VCaP (cell line): ENCODE results near the gene DCLK3.

Experiments used
- H3K27ac ChIP-seq: fragments of 450-650 bp; 2 replicates; pipeline ENCODE4 v1.5.1; 2017
- TF ChIP-seq, protein P1 (sequence below): fragments of 450-650 bp; conservative IDR thresholded peaks from 2 replicates; pipeline ENCODE4 v1.5.1; 2017; ENCODE audit warnings: mild to moderate bottlenecking, moderate library complexity

DCLK3 gene

DNA sequence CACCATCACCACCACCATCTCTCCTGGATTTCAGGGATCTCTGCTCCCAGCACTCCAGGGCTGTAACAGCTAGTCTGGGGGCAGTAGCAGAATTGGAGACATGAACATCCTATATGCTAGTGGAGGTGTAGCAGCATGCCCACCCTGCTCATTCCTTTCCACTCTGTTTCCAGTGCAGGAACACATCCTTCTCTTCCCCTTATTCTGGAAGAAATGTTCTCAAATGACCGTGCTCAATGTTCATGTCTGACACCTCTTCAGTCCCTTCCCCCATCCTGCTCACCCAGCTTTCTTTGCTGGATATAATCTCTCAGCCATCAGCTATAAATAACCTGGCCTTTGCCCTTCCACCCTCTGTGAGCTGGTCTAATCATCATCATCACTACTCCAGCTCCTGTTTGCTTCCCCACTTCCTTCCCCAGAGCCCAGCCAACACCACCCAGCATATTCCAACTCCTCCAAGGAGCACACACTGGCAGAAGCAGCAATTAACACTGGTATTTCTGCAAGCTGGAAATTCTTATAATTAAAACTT is 31.1 kb downstream of the DCLK3 start:
- peak overlapping the region; percentile 62 for H3K27ac ChIP-seq

DNA sequence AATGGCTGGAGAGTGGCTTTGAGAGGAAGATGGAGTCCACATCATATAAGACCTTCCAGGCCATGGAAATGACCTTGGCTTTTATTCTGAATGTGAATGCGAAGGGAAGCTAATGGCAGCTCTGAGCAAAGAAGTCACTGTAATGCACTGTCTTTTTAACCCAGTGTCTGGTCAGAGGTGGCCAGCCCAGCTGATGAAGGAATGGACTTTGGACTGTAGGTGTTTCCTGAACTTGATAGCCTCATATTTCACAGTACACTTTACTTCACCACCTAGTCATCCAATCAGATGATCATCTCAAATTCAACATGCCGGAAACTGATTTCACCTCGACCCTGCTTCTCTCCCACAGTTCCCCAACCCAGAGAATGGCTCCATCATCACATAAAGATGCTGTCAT is 33.4 kb downstream of the DCLK3 start:
- TF ChIP-seq, protein P1, sequence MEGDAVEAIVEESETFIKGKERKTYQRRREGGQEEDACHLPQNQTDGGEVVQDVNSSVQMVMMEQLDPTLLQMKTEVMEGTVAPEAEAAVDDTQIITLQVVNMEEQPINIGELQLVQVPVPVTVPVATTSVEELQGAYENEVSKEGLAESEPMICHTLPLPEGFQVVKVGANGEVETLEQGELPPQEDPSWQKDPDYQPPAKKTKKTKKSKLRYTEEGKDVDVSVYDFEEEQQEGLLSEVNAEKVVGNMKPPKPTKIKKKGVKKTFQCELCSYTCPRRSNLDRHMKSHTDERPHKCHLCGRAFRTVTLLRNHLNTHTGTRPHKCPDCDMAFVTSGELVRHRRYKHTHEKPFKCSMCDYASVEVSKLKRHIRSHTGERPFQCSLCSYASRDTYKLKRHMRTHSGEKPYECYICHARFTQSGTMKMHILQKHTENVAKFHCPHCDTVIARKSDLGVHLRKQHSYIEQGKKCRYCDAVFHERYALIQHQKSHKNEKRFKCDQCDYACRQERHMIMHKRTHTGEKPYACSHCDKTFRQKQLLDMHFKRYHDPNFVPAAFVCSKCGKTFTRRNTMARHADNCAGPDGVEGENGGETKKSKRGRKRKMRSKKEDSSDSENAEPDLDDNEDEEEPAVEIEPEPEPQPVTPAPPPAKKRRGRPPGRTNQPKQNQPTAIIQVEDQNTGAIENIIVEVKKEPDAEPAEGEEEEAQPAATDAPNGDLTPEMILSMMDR, result no peak
- H3K27ac ChIP-seq, result peak overlapping the region; percentile 47; the same call in 1 of the 2 replicates

More for the DNA sequence above, 31.1 kb downstream of the DCLK3 start:
- TF ChIP-seq, protein P1, result no peak

DNA sequence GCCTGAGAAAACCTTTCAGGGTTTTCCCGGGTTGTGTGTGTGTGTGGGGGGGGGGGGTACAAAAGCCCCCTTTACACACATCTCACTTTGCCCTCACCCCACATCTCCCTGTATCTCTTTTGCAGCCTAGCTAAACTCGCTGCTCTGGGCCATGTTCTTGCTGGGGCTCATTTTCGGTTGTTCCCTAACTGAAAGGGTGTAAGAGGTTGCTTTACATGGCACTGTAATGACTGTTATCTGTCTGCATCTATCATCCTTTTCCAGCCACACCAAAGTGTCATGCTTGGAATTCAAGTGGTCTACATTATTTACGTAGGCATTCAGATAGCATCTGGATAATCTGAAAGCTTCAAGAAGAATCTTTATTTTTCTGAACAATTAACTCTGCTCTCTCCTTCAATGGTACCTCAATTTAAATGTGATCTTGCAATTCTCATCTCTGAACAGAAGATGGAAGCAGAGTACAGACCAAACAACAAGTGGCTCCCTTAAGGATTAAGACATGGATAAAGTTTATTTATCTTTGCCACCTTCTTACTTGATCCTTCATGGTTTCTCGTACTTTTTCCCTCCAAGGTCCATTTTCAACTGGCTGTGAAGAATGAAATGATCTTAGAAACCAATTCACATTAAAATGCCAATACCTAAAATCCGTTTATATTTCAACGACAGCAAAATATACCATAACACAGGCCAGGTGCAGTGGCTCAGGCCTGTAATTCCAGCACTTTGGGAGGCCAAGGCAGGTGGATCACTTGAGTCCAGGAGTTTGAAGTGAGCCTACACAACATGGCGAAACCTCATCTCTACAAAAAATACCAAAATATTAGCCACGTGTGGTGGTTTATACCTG is 34.9 kb downstream of the DCLK3 start:
- TF ChIP-seq, protein P1, result peak; percentile 93
- H3K27ac ChIP-seq, result peak overlapping the region; percentile 47

DNA sequence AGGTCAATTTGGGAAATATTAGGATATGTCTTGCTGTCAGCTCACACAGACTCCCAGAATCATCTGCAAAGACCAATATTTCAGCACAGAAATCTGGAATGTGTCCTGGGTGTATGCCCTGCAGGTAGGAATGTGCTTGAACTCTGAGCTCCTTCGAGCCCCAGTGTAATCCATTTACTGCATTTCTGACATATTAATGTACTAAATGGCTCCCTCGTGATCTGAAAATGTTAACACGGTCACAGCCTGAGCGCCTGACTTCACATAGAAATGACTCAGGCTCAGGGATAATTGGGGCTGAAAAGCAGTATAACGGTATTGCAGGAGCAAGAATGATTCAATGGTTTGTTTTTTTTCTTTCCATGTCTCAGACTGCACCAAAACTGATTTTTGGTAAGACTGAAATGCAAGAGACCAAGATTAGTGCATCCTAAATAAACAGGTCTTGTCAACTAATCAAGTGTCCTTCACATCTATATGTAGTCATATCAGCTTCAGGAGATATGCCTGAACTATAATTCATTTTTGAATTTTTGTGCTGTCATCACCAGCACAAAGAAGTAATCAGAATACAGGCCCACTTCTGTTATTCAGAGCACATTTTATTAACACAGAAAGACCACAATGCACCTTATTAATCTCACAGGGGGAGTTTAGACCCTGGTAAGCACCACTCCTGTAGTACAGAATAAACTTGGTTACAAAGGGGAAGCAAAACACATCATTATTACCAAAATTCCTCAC is 49.8 kb downstream of the DCLK3 start:
- TF ChIP-seq, protein P1, result no peak
- H3K27ac ChIP-seq, result no peak overlapping the region

DNA sequence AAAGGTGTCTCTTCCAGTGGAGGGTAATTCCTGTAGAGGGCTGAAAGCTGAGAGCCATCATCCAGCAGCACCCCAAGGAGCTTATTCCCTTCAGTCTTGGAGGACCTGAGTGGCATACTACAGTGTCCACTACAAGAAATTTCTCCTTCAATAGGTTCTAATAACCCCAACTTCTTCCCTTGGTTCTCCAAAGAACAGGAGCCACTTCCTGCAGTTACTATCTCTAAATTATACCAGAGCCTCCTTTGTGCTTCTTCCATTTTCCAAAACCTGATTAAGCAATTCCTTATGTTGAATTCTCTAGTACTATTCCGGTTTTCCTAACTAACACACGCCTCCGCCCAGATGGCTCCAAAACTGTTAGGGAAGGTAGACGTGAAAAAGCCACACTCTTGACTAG is 50.4 kb downstream of the DCLK3 start:
- no peak overlapping the region for H3K27ac ChIP-seq
- TF ChIP-seq, protein P1, result no peak

DNA sequence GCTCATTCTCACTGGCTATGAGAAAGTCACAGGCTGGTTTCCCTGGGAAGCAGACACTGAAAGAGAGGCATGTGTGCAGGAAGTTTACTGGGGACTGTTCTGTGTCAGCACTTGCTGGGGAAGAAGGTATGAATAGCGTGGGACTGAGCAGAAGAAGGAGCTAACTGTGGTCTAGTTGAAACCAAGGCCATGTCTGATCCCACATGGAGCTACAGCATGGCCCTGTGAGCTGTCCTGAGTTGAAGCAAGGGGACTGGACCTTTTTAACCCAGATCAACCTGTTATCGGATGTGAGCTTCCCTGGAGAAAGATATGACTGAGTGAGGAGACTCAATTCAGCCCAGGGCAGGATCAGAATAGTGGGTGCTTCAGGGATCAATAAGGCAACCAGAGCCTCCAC is 53.7 kb downstream of the DCLK3 start:
- H3K27ac ChIP-seq, result no peak overlapping the region
- TF ChIP-seq, protein P1, result no peak

DNA sequence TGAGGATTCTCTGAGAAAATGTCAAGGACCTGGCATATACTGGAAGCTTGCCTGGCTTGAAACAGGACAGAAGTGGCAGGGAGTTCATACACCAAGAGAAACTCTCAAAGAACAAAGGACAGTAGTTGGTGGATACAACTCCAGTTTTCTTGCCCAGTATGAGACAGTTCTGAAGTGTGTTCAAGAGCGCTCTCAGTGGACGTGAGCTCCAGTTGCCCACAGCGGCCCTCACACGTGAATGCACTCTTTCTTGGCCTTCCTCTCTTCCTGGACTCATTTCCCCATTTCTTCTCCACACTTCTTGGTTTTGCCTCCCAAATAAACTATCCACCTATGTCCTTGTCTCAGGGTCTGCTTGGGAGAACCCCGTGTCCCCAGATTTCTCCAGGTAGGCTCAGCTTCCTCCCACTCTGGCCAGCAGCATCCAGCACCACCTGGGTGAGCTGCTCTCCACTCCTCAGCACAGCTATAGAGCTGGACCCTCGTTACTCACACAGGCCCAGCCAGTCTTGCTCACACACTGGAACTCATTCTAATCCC is 54.5 kb downstream of the DCLK3 start:
- TF ChIP-seq, protein P1, result no peak
- no peak overlapping the region for H3K27ac ChIP-seq
